ENCODE measurements around the gene TAS2R40. TPM values are rescaled to one million over a fixed set of nuclear protein-coding genes. Genes with fewer than 3 reads are reported as not detected.

TAS2R40 gene
- polyA plus RNA-seq, 3 donors: 0.54 TPM; not detected in 2

GRCh38 chr7:143202161-143202560, 19.7 kb upstream of the TAS2R40 start:
- DNase-seq: no peak
- Histone ChIP-seq H3K27me3 (ENCODE audit: control insufficient read depth in 2 of 2, insufficient read depth in 2 of 2, low read length in 2 of 2) (no peaks in the 10 kb centered on the region), H3K79me2 (ENCODE audit: insufficient read depth, low read length) (no peaks in the 10 kb centered on the region), H3K36me3 (replicated peaks in 1 of 2; ENCODE audit: control insufficient read depth in 1 of 2, insufficient read depth in 2 of 2, low read length in 2 of 2) (no peaks in the 10 kb centered on the region), H3K4me2 (replicated peaks; ENCODE audit: extremely low read depth, low read length, poor library complexity, severe bottlenecking) (no peak overlapping the region), H3K9ac (ENCODE audit: insufficient read depth, low read length, poor library complexity, severe bottlenecking) (no peak overlapping the region), H2AFZ (ENCODE audit: insufficient read depth, low read depth, low read length, poor library complexity, severe bottlenecking) (no peak overlapping the region), H3K27ac (ENCODE audit: low read depth in 1 of 2, low read length in 2 of 2) (no peak overlapping the region), H3K4me3 (replicated peaks in 1 of 3; ENCODE audit: low read depth in 2 of 3, low read length in 3 of 3) (no peak overlapping the region), H3K4me1 (ENCODE audit: control insufficient read depth in 1 of 2, insufficient read depth in 2 of 2, low read length in 2 of 2) (peaks cover 16 to 17% of the 10 kb centered on the region in 2 donors), H3K9me3 (replicated peaks in 1 of 2; ENCODE audit: control insufficient read depth in 1 of 2, insufficient read depth in 1 of 2, low read length in 2 of 2) (no peaks in the 10 kb centered on the region), H4K20me1 (ENCODE audit: insufficient read depth, low read length) (no peaks in the 10 kb centered on the region)
- Mint-ChIP-seq H3K36me3 (peaks cover 5% of the 10 kb centered on the region in 2 donors), H3K9me3 (peaks cover 7 to 16% (median 11%) of the 10 kb centered on the region in 7 donors), H3K27me3 (ENCODE audit: low read depth in 3 of 3) (no peaks in the 10 kb centered on the region), H3K27ac (no peak overlapping the region), H3K4me3 (no peak overlapping the region), H3K4me1 (peaks cover 26% of the 10 kb centered on the region)
- intact Hi-C loops (cut with micrococcal nuclease): loop anchor here in 1 of 2 donors (5.0 kb wide), 1 partner anchor 75 kb away; no protein-coding TSS in a partner anchor
- TF ChIP-seq CTCF (IDR thresholded peaks at IDR 0.05): no peak
- 100% methylated on average over 2 of the region's 2 CpGs for WGBS (ENCODE audit: insufficient coverage)

GRCh38 chr7:143203386-143203785, 18.5 kb upstream of the TAS2R40 start:
- H3K27me3 ChIP-seq (ENCODE audit: control insufficient read depth in 2 of 2, insufficient read depth in 2 of 2, low read length in 2 of 2): no peaks in the 10 kb centered on the region
- TF ChIP-seq CTCF (IDR thresholded peaks at IDR 0.05): no peak
- peaks cover 16 to 17% of the 10 kb centered on the region in 2 donors for H3K4me1 ChIP-seq (ENCODE audit: control insufficient read depth in 1 of 2, insufficient read depth in 2 of 2, low read length in 2 of 2)
- no peak overlapping the region for H3K4me3 Mint-ChIP-seq
- H3K4me1 Mint-ChIP-seq: peaks cover 28% of the 10 kb centered on the region
- H3K36me3 ChIP-seq (replicated peaks in 1 of 2; ENCODE audit: control insufficient read depth in 1 of 2, insufficient read depth in 2 of 2, low read length in 2 of 2): no peaks in the 10 kb centered on the region
- peaks cover 0 to 3% (median 1%) of the 10 kb centered on the region in 3 donors for H3K27me3 Mint-ChIP-seq (ENCODE audit: low read depth in 3 of 3)
- no peak overlapping the region for H3K4me3 ChIP-seq (replicated peaks in 1 of 3; ENCODE audit: low read depth in 2 of 3, low read length in 3 of 3)
- no peak overlapping the region for H3K27ac Mint-ChIP-seq
- H4K20me1 ChIP-seq (ENCODE audit: insufficient read depth, low read length): no peaks in the 10 kb centered on the region
- no peak overlapping the region for H2AFZ ChIP-seq (ENCODE audit: insufficient read depth, low read depth, low read length, poor library complexity, severe bottlenecking)
- H3K36me3 Mint-ChIP-seq: peaks cover 4 to 5% of the 10 kb centered on the region in 2 donors
- no peaks in the 10 kb centered on the region for H3K79me2 ChIP-seq (ENCODE audit: insufficient read depth, low read length)
- H3K27ac ChIP-seq (ENCODE audit: low read depth in 1 of 2, low read length in 2 of 2): no peak overlapping the region
- H3K4me2 ChIP-seq (replicated peaks; ENCODE audit: extremely low read depth, low read length, poor library complexity, severe bottlenecking): no peak overlapping the region
- H3K9ac ChIP-seq (ENCODE audit: insufficient read depth, low read length, poor library complexity, severe bottlenecking): no peak overlapping the region
- intact Hi-C loops (cut with micrococcal nuclease): loop anchor here in 1 of 2 donors (5.0 kb wide), 1 partner anchor 76 kb away; no protein-coding TSS in a partner anchor
- peaks cover 5 to 12% (median 11%) of the 10 kb centered on the region in 7 donors for H3K9me3 Mint-ChIP-seq
- H3K9me3 ChIP-seq (replicated peaks in 1 of 2; ENCODE audit: control insufficient read depth in 1 of 2, insufficient read depth in 1 of 2, low read length in 2 of 2): no peaks in the 10 kb centered on the region
- DNase-seq: no peak
- 100% methylated on average over 2 of the region's 3 CpGs for WGBS (ENCODE audit: insufficient coverage)

All from CD14-positive monocyte (primary cell).